Measurements from ENCODE around the gene H2AZ1.

GRCh38 chr4:99986792-99987191 is 36.7 kb upstream of the H2AZ1 start:
- TF ChIP-seq GATA3 (IDR thresholded peaks at IDR 0.05; ENCODE audit: low read depth, low read length) = no peak
- no peak for TF ChIP-seq GATA2 (IDR thresholded peaks at IDR 0.05; ENCODE audit: low read depth, low read length)

All from SH-SY5Y (cell line).